ENCODE measurements around the gene RIN1. TPM values are rescaled to one million over a fixed set of nuclear protein-coding genes. Genes with fewer than 3 reads are reported as not detected.

The RIN1 gene
- total and polyA plus RNA-seq, 11 donors = 0.99 to 5.2 (median 1.5) TPM

- Histone ChIP-seq H3K27ac (no peak overlapping the region), H3K27me3 (no peaks in the 10 kb centered on the region), H3K4me3 (no peak overlapping the region), H3K36me3 (peaks cover 0 to 6% (median 0%) of the 10 kb centered on the region in 9 donors), H3K9me3 (no peaks in the 10 kb centered on the region), H3K4me1 (peaks cover 0 to 35% (median 25%) of the 10 kb centered on the region in 12 donors)
- WGBS, 4 donors = 50 to 67% (median 63%) methylated on average over 2 of the region's 2 CpGs
- intact Hi-C loops (cut with DNase I) = loop anchor here in 5 of 10 donors (5.0 to 10.0 kb wide), 3 partner anchors 37 to 484 kb away; partner anchors contain the start of gene MUS81 (in 1 of the 5)
- no peak for ATAC-seq
- DNase-seq = no peak
- TF ChIP-seq POLR2A (IDR thresholded peaks at IDR 0.05) = no peak
- TF ChIP-seq CTCF (IDR thresholded peaks at IDR 0.05) = no peak
Measured at GRCh38 chr11:66349084-66349386, 12.8 kb upstream of the RIN1 start.

GRCh38 chr11:66347425-66348276 is 11.4 kb upstream of the RIN1 start, which contains the start of gene B4GAT1:
TSS of gene B4GAT1 (minus strand) at chr11:66347629. CDS start at chr11:66347545, 84 bp downstream.
- TF ChIP-seq CTCF (IDR thresholded peaks at IDR 0.05) = no peak
- TF ChIP-seq POLR2A (IDR thresholded peaks at IDR 0.05) = no peak
- ATAC-seq = peak; percentile 38 to 83 (median 72)
- intact Hi-C loops (cut with DNase I) = loop anchor here in 5 of 10 donors (5.0 to 10.0 kb wide), 3 partner anchors 35 to 483 kb away; partner anchors contain the start of gene MUS81 (in 1 of the 5)
- H3K27ac ChIP-seq = peak within 1 kb of the TSS; percentile 68 to 94 (median 90)
- peak; percentile 79 to 88 (median 82) for DNase-seq
- peaks cover 0 to under 1% (median 0%) of the 10 kb centered on the region in 9 donors for H3K36me3 ChIP-seq
- peak within 1 kb of the TSS; percentile 61 to 99 (median 90) for H3K4me3 ChIP-seq
- H3K4me1 ChIP-seq = peaks cover 4 to 47% (median 34%) of the 10 kb centered on the region in 12 donors
- 0 to 1% (median 1%) methylated on average over 18 to 101 of the region's 101 CpGs for WGBS, 4 donors
- no peaks in the 10 kb centered on the region for H3K9me3 ChIP-seq
- H3K27me3 ChIP-seq = no peaks in the 10 kb centered on the region

GRCh38 chr11:66346476-66347424 is 10.5 kb upstream of the RIN1 start:
- ATAC-seq = peak in 2 of 4 donors; percentile 2 to 8

More at GRCh38 chr11:66346476-66347424, 10.5 kb upstream of the RIN1 start:
- H3K27me3 ChIP-seq = no peaks in the 10 kb centered on the region
- H3K4me3 ChIP-seq = peak overlapping the region; percentile 61 to 99 (median 90)
- no peaks in the 10 kb centered on the region for H3K9me3 ChIP-seq
- peak overlapping the region; percentile 59 to 94 (median 90) for H3K27ac ChIP-seq
- intact Hi-C loops (cut with DNase I) = loop anchor here in 5 of 10 donors (5.0 to 10.0 kb wide), 3 partner anchors 34 to 482 kb away; partner anchors contain the start of gene MUS81 (in 1 of the 5)
- DNase-seq = peak in 2 of 5 donors; percentile 38 to 52
- TF ChIP-seq POLR2A (IDR thresholded peaks at IDR 0.05) (no peak), CTCF (IDR thresholded peaks at IDR 0.05) (no peak)
- H3K36me3 ChIP-seq = peaks cover 0 to 10% (median 3%) of the 10 kb centered on the region in 9 donors
- peaks cover 4 to 47% (median 34%) of the 10 kb centered on the region in 12 donors for H3K4me1 ChIP-seq
- 31 to 45% (median 35%) methylated on average over 23 to 68 of the region's 68 CpGs for WGBS, 4 donors

All from heart left ventricle (tissue), 16 donors.